ENCODE results near the gene FBXL19. TPM values are rescaled to one million over a fixed set of nuclear protein-coding genes. Genes with fewer than 3 reads are reported as not detected.

Gene FBXL19
- total and polyA plus RNA-seq, 2 of the 13 experiments (the other 11 are each of a cell fraction or from before 2014, with no cell fraction given) = 6.0 to 13.7 TPM

GRCh38 chr16:30953511-30954124 is 30.2 kb downstream of the FBXL19 start (continued):
- TF ChIP-seq CAMTA2 (CRISPR knock-in tag; IDR thresholded peaks at IDR 0.05; ENCODE audit: borderline replicate concordance) (0 out of 2 replicates have a peak, but pooled peaks have one; percentile 7), ZNF335 (CRISPR knock-in tag; IDR thresholded peaks at IDR 0.05) (no peak), ZNF629 (CRISPR knock-in tag; conservative IDR thresholded peaks at IDR 0.05) (0 out of 2 replicates have a peak, but pooled peaks have one; percentile 6), PRDM4 (CRISPR knock-in tag; IDR thresholded peaks at IDR 0.05; ENCODE audit: borderline replicate concordance) (no peak), JUNB (CRISPR knock-in tag; IDR thresholded peaks at IDR 0.05; ENCODE audit: borderline replicate concordance) (no peak), LCORL (IDR thresholded peaks at IDR 0.05) (no peak), LCORL (CRISPR knock-in tag; IDR thresholded peaks at IDR 0.05) (peak; percentile 47; the same call in 1 of the 2 replicates), KMT2A (CRISPR knock-in tag; IDR thresholded peaks at IDR 0.05) (no peak), MIER2 (CRISPR knock-in tag; IDR thresholded peaks at IDR 0.05) (no peak), ZNF788 (CRISPR knock-in tag; IDR thresholded peaks at IDR 0.05; ENCODE audit: borderline replicate concordance) (no peak; the same call in 1 of the 2 replicates), NFIC (IDR thresholded peaks at IDR 0.05; ENCODE audit: low read length) (no peak), KDM1A (CRISPR knock-in tag; IDR thresholded peaks at IDR 0.05) (no peak), GRHL1 (CRISPR knock-in tag; conservative IDR thresholded peaks at IDR 0.05) (no peak), MBD4 (IDR thresholded peaks at IDR 0.05; ENCODE audit: borderline replicate concordance, low read length) (no peak), THAP8 (CRISPR knock-in tag; IDR thresholded peaks at IDR 0.05; ENCODE audit: borderline replicate concordance) (no peak), ZFP90 (CRISPR knock-in tag; IDR thresholded peaks at IDR 0.05; ENCODE audit: borderline replicate concordance) (no peak), PATZ1 (CRISPR knock-in tag; IDR thresholded peaks at IDR 0.05) (peak; percentile 51; the same call in 1 of the 2 replicates), ZNF574 (CRISPR knock-in tag; IDR thresholded peaks at IDR 0.05) (peak; percentile 86), ARNTL (CRISPR knock-in tag; IDR thresholded peaks at IDR 0.05) (peak; percentile 58; the same call in 1 of the 2 replicates), KAT2B (IDR thresholded peaks at IDR 0.05; ENCODE audit: borderline replicate concordance, low read depth, low read length) (no peak), ZNF552 (CRISPR knock-in tag; IDR thresholded peaks at IDR 0.05; ENCODE audit: borderline replicate concordance) (no peak)

Measured in HepG2 (cell line).